GM23248 (cell line): ENCODE data around the gene ZBTB44.

Source experiments
- EZH2 ChIP-seq: fragments of 200-600 bp; sonication (generic); IDR thresholded peaks from 2 replicates; pipeline ENCODE4 v1.6.1; 2018; ENCODE audit warnings: antibody characterized with exemption, mild to moderate bottlenecking; ENCODE audit not compliant: insufficient read depth, poor library complexity, severe bottlenecking
- EZH2phosphoT487 ChIP-seq: fragments of 200-600 bp; sonication (generic); IDR thresholded peaks from 2 replicates; pipeline ENCODE4 v1.6.1; 2018; ENCODE audit warnings: antibody characterized with exemption, moderate library complexity, mild to moderate bottlenecking, low read depth; ENCODE audit not compliant: insufficient read depth

DNA sequence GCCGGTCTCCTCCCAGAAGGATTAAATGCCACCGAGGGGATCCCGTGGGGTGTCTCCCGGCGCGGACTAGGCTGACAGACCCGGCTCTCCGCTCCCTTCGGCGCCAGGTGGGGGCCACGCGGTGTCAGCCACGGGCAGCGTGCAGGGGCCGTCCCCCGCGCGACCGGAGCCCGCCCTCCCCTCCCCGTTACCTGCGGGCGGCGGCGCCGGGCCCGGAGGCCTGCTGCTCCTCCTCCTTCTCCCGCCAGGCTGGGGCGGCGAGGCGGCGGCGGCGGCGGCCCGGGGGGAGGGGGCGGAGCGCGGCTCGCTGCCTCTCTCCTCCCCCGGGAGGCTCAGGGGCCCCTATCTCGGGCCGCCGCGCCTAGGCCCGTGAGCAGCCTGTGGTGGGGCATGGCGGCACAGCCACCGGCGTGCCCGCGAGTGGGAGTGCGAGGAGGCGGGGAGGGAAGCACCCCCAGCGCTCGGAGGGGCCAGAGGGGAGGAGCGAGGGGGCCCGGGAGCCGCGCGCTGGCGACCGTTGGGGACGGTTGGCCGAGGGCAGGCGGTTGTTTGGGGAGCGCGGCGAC is 450 bp downstream of the ZBTB44 start:
- TF ChIP-seq EZH2phosphoT487 (no peak), EZH2 (no peak)
